ENCODE data around the gene IGDCC3.

GRCh38 chr15:65336493-65337435, 41.0 kb downstream of the IGDCC3 start:
- TF ChIP-seq CTCF (IDR thresholded peaks at IDR 0.05), result no peak
- TF ChIP-seq POLR2A (IDR thresholded peaks at IDR 0.05), result no peak

Measured in uterus (tissue), 2 donors.